KOPT-K1 (cell line): Measurements from ENCODE around the gene TOB1.

Source experiments
- H3K27ac ChIP-seq: fragments of 200-600 bp; sonication (generic); 2 replicates; pipeline ENCODE4 v1.5.1; 2016; ENCODE audit warnings: antibody characterized with exemption, mild to moderate bottlenecking, low read depth, low read length; ENCODE audit not compliant: poor library complexity, severe bottlenecking
- H3K36me3 ChIP-seq: fragments of 200-600 bp; sonication (generic); 2 replicates; pipeline ENCODE4 v1.5.1; 2017; ENCODE audit warnings: antibody characterized with exemption, mild to moderate bottlenecking, low read length, moderate library complexity; ENCODE audit not compliant: insufficient read depth
- H3K9me3 ChIP-seq: fragments of 200-600 bp; sonication (generic); 2 replicates; pipeline ENCODE4 v1.5.1; 2017; ENCODE audit warnings: antibody characterized with exemption, low read length, mild to moderate bottlenecking; ENCODE audit not compliant: insufficient read depth, poor library complexity, severe bottlenecking

Gene TOB1

DNA sequence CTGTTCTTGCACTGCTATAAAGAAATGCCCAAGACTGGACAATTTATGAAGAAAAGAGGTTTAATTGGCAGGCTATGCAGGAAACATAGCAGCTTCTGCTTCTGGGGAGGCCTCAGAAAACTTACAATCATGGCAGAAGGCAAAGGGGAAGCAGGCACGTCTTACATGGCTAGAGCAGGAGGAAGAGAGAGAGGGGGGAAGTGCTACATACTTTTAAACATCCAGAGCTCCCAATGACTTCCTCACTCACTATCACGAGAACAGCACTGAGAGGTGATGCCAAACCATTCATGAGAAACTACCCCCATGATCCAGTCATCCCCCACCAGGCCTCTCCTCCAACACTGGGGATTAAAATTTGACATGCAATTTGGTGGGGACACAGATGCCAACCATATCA lies 17.4 kb downstream of the TOB1 start:
- Histone ChIP-seq H3K36me3 (no peaks in the 10 kb centered on the region), H3K27ac (no peak overlapping the region), H3K9me3 (no peaks in the 10 kb centered on the region)

DNA sequence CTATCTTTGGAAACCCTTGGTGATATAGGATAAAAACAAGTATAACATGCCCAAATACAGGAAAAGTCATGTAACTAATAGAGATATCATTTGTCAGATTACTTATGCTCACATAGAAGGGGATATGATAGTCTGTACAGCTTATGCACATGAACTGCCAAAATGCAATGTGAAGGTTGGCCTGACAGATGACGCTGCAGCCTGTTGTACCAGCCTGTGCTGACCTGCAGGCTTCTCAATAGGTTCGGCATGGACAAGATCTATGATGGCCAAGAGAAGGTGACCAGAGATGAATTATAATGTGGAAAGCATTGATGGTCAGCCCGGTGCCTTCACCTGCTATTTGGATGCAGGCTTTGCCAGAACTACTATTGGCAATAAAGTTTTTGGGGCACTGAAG lies 18.1 kb downstream of the TOB1 start:
- H3K36me3 ChIP-seq: no peaks in the 10 kb centered on the region
- H3K9me3 ChIP-seq: no peaks in the 10 kb centered on the region
- H3K27ac ChIP-seq: no peak overlapping the region

- Histone ChIP-seq H3K36me3 (no peaks in the 10 kb centered on the region), H3K9me3 (no peaks in the 10 kb centered on the region), H3K27ac (no peak overlapping the region)
Observed at GRCh38 chr17:50847566-50847965, 18.6 kb downstream of the TOB1 start.

DNA sequence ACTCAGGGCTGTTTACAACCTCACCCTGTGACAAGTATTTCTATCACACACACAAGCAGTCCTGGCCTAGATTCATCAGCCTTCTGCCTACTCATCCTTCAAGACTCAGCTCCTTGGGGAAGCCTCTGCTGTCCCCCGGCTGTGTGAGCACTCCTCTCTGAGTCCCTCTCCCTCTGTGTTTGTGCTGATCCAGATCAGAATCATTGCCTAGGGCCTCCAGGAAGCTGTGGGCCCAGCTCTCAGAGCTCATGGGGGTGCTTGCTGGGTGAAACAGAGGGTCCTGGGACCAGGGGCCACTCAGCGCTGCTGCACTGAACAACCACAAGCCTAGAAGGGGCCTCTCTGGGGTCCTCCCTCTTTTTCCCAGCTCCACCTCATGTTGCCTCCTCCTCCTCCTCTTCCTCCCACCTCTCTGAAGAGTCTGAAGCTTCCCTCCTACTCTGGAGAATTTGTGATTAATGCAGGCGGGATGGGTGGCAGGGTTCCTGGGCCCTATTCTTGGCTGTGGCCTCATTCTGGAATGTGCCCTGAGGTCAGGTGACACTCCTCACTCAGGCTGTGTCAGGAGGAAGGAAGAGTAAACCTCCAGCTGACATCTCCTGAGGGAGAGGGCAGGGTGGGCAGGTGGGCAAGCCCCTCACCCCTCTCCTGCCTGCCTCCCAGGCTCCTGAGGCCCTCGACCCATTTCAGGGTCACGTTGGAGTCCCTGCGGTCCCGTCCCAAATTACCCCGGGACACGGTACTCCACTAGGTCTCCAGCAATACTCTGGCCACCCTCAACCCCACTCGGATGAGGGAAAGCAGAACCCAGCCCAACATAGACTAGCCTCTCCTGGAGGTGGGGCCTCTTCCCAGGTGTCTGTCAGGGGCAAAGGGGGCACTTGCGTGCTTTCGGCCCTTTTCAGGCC lies 20.7 kb downstream of the TOB1 start:
- no peaks in the 10 kb centered on the region for H3K9me3 ChIP-seq
- H3K36me3 ChIP-seq: no peaks in the 10 kb centered on the region
- H3K27ac ChIP-seq: no peak overlapping the region

GRCh38 chr17:50844117-50844700 lies 21.9 kb downstream of the TOB1 start:
- H3K36me3 ChIP-seq: no peaks in the 10 kb centered on the region
- no peaks in the 10 kb centered on the region for H3K9me3 ChIP-seq
- H3K27ac ChIP-seq: no peak overlapping the region

GRCh38 chr17:50843150-50843905 lies 22.8 kb downstream of the TOB1 start:
- no peaks in the 10 kb centered on the region for H3K36me3 ChIP-seq
- H3K9me3 ChIP-seq: no peaks in the 10 kb centered on the region
- H3K27ac ChIP-seq: no peak overlapping the region

DNA sequence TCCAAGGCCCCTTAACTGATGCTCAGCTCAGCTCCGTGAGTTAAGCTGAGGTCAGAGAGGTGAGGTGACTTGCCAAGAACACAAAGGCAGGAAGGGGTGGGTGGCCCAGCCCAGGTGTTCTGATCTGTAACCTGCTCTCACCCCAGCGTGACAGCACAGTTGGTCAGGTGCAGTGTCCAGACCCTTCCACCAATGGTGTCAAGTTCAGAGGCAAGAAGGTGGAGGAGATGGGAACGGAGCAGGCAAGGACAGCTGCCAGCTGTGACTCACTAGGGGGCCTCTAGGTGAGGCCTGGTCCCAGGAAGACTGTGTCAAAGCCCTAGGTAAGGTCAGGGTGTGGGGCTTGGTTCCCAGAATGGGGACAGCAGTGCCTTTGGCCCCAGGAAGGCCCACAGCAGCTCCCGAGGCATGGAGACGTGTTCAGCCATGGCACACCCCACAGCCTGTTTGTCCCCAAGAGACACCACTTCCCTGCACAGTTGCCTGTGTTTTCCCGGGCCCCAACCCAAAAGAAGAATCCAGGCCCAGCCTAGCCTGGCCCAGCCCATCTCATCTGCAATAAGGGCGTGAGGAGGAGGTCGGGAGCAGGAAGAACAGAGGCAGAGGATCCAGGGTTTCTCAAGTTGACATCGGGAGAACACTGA lies 23.5 kb downstream of the TOB1 start:
- H3K27ac ChIP-seq: no peak overlapping the region
- H3K36me3 ChIP-seq: no peaks in the 10 kb centered on the region
- no peaks in the 10 kb centered on the region for H3K9me3 ChIP-seq

- Histone ChIP-seq H3K9me3 (no peaks in the 10 kb centered on the region), H3K27ac (no peak overlapping the region), H3K36me3 (no peaks in the 10 kb centered on the region)
Observed at GRCh38 chr17:50841949-50842354, 24.2 kb downstream of the TOB1 start.

GRCh38 chr17:50841277-50841948 lies 24.7 kb downstream of the TOB1 start:
- Histone ChIP-seq H3K27ac (no peak overlapping the region), H3K9me3 (no peaks in the 10 kb centered on the region), H3K36me3 (no peaks in the 10 kb centered on the region)

- H3K9me3 ChIP-seq: no peaks in the 10 kb centered on the region
- no peak overlapping the region for H3K27ac ChIP-seq
- no peaks in the 10 kb centered on the region for H3K36me3 ChIP-seq
Observed at GRCh38 chr17:50840311-50840851, 25.8 kb downstream of the TOB1 start.

DNA sequence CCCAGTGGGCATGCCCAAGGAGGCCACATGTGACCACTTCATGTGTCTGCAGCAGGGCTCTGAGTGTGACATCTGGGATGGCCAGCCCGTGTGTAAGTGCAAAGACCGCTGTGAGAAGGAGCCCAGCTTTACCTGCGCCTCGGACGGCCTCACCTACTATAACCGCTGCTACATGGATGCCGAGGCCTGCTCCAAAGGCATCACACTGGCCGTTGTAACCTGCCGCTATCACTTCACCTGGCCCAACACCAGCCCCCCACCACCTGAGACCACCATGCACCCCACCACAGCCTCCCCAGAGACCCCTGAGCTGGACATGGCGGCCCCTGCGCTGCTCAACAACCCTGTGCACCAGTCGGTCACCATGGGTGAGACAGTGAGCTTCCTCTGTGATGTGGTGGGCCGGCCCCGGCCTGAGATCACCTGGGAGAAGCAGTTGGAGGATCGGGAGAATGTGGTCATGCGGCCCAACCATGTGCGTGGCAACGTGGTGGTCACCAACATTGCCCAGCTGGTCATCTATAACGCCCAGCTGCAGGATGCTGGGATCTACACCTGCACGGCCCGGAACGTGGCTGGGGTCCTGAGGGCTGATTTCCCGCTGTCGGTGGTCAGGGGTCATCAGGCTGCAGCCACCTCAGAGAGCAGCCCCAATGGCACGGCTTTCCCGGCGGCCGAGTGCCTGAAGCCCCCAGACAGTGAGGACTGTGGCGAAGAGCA lies 26.4 kb downstream of the TOB1 start:
- H3K9me3 ChIP-seq: no peaks in the 10 kb centered on the region
- H3K27ac ChIP-seq: no peak overlapping the region
- no peaks in the 10 kb centered on the region for H3K36me3 ChIP-seq

DNA sequence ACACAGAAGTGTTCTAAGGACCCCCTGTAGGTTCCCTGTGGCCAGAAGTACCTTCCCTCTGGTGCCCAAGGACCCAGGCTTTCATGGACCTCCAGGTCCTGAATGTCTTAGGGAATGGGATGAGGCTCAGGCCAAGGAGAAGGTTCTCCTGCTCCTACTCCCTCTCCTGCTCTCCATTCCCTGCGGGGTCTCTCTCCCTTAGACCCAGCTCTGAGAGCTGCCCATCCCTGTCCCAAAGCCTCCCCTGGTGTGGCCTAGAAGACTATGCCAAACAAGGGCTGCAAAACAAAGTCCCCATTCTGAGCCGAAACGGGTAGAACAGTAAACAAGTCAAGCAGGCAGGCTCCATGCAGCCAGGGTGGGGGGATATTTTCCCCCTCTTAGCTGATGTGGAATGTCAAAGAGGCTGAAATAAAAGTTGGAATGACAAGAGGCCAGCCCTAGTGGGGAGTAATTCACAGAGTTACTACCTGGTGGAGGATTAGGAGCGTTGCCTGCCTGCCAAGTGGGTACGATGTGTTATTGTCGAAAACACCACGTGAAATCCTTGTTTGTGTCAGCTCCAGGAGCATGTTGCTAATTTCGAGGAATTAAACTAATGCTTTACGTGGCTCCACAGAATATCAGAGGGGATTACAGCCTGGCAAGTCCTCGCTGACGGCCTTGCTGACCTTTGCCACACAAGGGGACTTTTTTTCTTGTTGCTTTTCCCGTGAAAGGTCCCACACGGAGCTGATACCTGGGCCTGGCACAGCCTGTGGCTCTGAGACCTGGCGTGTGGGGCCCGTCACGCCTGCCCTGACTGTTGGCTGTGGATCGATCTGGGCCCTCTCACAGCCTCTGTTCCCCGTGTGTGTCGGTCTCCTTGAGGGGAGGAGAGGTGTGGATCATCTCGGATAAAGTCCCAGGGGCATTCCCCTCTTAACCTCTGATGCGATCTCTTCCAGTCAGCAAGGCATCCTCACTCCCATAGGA lies 27.9 kb downstream of the TOB1 start:
- no peak overlapping the region for H3K27ac ChIP-seq
- no peaks in the 10 kb centered on the region for H3K9me3 ChIP-seq
- no peaks in the 10 kb centered on the region for H3K36me3 ChIP-seq
